HTR-8/SVneo (cell line): ENCODE data around the gene SPRR1B.
"Not testable (repeated sequence)": the region's sequence is repeated elsewhere in the genome, so short reads cannot be mapped to it uniquely, and the experiment has no call there.

ENCODE experiments used
- DNase-seq: peaks from one replicate; pipeline ENCODE4 v3.0.0; 2011; ENCODE audit warnings: low spot score, mixed read lengths; ENCODE audit not compliant: insufficient read length
- FAIRE-seq: peaks from 2 replicates; lab custom pipeline; 2011; peaks lifted over from hg19 to GRCh38; lab: Jason Lieb, UNC

The SPRR1B gene

GRCh38 chr1:153030895-153031294 lies at the start of gene SPRR1B:
SPRR1B (plus strand) TSS chr1:153031203; CDS start chr1:153032346, 1,143 bp downstream.
- DNase-seq (no peak), FAIRE-seq (no peak)

DNA sequence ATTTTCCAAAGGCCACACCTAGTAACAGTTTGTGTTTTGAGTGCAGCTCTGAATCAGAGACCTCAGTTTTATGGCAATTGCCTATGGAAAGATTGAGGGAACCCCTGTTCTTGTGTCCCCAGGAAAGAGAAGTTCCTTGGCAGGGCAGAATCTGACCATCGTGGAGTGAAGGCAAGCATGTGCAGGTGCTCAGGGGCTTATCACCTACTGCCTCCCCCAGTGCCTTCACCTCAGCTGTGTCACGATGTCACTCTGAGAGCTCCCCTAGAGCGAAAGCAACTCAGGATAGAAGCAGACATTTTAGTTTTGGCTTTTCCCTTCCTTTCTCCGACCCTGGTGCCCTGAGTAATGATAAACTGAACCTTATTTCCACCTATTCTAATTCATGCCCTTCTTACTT lies 48.9 kb upstream of the SPRR1B start:
- no peak for FAIRE-seq
- no peak for DNase-seq

- no peak for DNase-seq
- FAIRE-seq: no peak
These were observed 47.8 kb upstream of the SPRR1B start for GRCh38 chr1:152983234-152983633.

- FAIRE-seq (no peak), DNase-seq (no peak)
These were observed 47.3 kb upstream of the SPRR1B start, which contains the start of gene SPRR1A for GRCh38 chr1:152983743-152984142. SPRR1A (plus strand) TSS chr1:152984081; CDS start chr1:152985231, 1,150 bp downstream.

DNA sequence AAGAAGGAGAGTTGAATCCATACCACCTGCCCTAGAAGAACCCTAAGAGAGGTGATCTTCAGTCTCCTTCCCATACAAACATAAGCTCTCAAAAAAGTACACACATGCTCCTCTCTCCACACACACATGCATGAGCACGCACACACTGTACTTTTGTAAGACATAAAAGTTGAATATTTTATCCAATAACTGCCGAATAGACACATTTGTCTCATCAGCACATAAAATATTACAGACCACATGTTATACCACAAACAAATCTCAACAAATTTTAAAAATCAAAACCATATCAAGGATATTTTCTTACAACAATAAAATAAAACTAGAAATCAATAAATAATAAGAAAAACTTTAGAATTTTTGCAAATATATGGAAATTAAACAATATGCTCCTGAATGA lies 44.4 kb upstream of the SPRR1B start:
- no peak for FAIRE-seq

GRCh38 chr1:152993186-152993585 lies 37.8 kb upstream of the SPRR1B start:
- FAIRE-seq: no peak

More for the DNA sequence above, 44.4 kb upstream of the SPRR1B start:
- DNase-seq: no peak

GRCh38 chr1:152995842-152996241 lies 35.2 kb upstream of the SPRR1B start:
- FAIRE-seq (no peak), DNase-seq (no peak)

More at GRCh38 chr1:152993186-152993585, 37.8 kb upstream of the SPRR1B start:
- DNase-seq: no peak

DNA sequence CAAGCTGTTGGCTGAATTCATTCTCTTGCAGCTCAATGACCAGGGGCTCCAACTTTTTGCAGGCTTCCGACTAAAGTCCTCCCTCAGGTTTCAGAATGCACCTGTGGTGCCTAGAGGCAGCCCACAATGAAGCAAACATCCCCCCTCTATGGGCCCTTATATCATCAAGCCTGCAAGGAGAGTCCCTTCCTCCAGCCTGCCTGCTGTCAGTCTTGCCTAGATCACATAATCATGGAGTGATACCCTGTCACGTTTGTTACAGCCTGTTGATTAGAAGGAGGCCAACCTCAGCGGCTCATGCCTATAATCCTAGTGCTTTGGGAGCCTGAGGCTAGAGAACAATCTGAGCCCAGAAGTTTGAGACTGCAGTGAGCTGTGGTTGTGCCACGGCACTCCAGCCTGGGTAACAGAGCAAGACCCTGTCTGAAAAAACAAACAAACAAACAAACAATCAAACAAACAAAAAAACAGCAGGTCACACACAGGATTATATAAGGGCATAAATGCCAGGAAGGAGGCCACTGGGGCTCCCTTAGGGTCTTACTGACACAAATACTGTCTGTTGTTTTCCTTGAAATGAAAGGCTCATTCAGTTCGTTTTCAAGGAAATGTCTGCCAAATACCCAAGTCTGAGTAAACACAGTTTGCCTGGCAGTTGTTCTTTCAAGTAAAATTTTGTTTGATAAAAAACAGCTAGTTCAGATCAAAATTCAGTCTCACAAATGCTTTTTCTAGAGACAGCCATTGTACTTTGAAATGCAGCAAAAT lies 34.2 kb upstream of the SPRR1B start:
- DNase-seq (no peak), FAIRE-seq (no peak)

DNA sequence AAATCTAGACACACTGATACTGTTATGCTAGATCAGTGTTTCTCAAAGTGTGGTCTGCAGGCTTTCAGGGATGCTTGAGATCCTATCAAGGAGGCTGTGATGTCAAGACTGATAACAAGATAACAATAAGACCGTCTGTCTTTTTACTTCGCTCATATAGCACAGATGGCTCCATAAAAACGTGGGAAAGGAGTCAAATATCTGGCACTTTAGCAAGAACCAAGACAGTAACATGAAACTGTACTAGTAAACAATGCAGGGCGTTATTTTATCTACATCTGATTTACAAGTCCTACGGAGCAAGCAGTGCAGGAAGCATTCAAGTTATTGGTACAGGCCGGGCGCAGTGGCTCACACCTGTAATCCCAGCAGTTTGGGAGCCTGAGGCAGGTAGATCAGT lies 33.1 kb upstream of the SPRR1B start:
- FAIRE-seq (no peak), DNase-seq (no peak)

DNA sequence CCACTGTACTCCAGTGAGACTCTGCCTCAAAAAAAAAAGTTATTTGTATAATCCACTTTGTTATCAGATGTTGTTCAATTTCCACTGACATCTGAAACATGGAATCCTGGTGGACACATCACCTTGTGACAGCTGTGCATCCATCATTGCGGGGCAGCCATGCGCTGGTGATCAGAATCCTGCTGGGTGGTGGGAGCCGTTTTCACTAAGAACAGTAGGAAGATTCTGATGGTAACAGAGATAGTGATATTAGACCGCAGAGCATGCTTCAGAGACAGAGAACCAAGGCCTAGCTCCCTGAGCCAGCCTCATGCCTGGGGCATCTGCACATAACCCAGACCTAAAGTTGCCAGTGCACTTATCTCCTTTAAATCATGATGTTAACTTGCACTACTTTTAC lies 32.5 kb upstream of the SPRR1B start:
- no peak for FAIRE-seq
- DNase-seq: no peak

DNA sequence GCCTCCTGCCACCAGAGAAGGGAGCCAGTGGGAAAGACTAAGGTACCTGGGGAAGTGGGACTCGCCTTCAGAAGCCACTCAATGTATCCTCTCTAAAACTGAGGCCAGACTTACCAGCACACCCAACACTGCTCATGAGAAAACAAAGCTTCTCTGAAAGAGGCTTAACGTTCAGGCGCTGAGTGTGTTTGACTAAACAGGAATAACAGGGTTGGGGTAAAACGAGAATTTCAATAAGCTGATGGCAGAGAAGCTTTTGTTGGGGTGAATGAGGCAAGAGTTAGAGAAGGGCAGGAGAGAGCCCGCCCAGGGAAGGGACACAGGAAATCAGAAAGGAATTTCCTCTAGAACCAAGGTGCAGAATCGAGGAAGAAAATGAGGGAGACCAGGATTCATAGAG lies 31.2 kb upstream of the SPRR1B start:
- FAIRE-seq: no peak
- no peak for DNase-seq

GRCh38 chr1:153000294-153000693 lies 30.7 kb upstream of the SPRR1B start:
- DNase-seq: no peak
- no peak for FAIRE-seq

GRCh38 chr1:153001382-153001781 lies 29.6 kb upstream of the SPRR1B start, which contains the start of gene SPRR3:
SPRR3 (plus strand) TSS chr1:153001749; CDS start chr1:153003021, 1,272 bp downstream.
- FAIRE-seq (no peak), DNase-seq (no peak)

GRCh38 chr1:153011235-153011758 lies 19.7 kb upstream of the SPRR1B start:
- not testable (repeated sequence) for FAIRE-seq, DNase-seq

DNA sequence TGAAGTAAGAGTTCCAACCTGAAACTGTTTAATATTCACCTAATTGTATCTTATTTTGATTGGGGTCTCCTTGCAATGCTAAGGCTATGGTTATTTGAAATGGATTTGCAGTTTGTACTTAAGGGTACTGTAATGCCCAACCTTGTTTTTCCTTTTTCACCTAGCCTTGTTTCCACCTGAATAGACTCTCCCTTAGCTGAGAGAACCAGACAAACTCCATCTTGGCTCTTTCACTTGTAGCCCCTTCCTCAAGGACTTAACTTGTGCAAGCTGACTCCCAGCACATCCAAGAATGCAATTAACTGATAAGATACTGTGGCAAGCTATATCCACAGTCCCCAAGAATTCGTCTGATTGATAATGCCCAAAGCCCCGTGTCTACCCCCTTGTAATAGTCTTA lies 9.2 kb upstream of the SPRR1B start:
- FAIRE-seq: not testable (repeated sequence)

GRCh38 chr1:153022340-153022739 lies 8.7 kb upstream of the SPRR1B start:
- not testable (repeated sequence) for DNase-seq, FAIRE-seq

More for the DNA sequence above, 9.2 kb upstream of the SPRR1B start:
- not testable (repeated sequence) for DNase-seq

DNA sequence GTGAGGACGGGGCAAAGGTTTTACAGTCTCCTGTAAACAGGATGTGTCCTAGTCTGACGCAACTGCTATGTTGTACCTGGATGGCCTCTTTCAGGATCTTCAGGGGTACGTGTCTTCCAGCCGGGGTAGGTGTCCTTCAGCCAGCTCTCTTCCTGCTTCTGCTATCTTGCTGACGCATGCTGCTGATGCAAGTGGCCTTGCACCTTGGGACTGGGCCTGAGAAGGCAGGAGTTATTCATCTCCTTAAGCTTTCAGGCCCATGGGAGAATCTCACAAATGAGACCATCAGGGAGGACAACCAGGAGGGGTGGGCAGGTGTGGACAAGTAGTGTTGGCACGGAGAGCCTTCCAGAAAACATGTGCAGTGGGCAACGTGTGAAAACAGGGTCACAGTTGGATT lies 7.9 kb upstream of the SPRR1B start:
- DNase-seq: no peak

DNA sequence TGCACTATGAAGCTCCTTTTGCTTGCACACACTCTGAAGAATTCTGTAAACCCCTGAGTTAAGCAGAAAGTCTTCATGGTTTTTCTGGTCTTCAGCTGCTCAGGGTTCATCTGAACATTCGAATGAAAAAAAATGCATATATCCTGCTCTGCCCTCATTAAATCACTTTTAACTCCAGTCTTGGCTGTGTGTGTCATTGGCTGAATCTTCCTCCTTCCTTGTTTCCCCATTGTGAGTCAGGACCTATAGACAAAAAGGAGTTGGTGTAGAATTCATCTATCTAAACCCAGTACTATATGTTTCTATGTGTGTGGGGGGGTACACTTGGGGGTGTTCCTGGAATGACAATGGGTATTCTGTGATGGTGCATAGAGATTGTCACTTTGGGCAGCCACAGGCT lies 6.6 kb upstream of the SPRR1B start:
- no peak for FAIRE-seq

More for the DNA sequence above, 7.9 kb upstream of the SPRR1B start:
- no peak for FAIRE-seq

DNA sequence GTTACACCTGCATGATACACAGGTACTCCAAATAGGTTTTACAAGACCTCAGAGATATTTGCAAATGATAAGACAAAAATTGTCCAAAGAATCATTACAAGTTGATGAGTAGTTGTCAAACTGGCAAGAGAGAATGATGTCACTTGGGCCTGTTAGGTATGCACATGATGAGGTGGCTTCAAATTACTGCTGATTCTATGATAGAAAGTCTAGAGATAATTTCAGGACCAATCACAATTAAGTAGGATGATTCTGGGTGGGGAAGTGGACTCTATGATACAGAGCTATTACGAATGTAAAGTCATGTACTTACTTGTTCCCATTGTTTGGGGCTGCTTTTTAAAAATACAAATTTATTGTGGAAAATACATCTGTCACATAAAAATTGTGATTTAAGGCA lies 5.2 kb upstream of the SPRR1B start:
- FAIRE-seq (no peak), DNase-seq (no peak)

More for the DNA sequence above, 6.6 kb upstream of the SPRR1B start:
- DNase-seq: no peak

- FAIRE-seq (no peak), DNase-seq (no peak)
These were observed 2.2 kb upstream of the SPRR1B start for GRCh38 chr1:153028766-153029165.

DNA sequence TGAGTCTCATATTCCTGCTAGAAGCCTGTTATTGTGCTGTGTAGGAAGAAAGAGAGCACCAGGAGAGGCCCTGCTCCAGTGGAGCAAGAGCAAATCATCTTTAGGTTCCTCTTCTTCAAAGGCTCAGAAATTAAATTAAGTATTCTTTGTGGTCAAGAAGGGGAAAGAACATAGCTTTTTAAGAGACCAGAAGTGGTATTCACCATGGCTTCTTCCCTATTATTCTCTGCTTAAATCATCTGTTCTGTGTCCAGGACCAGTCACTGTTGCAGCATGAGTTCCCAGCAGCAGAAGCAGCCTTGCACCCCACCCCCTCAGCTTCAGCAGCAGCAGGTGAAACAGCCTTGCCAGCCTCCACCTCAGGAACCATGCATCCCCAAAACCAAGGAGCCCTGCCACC lies 1.1 kb downstream of the SPRR1B start:
- no peak for FAIRE-seq
- no peak for DNase-seq
